22Rv1 (cell line): ENCODE measurements around the gene SPECC1.

Experiments used
- H3K27ac ChIP-seq: fragments of 450-650 bp; 2 replicates; pipeline ENCODE4 v1.5.1; 2017
- CTCF ChIP-seq: fragments of 450-650 bp; IDR thresholded peaks from 2 replicates; pipeline ENCODE4 v1.5.1; 2017; ENCODE audit warnings: mild to moderate bottlenecking
- ZFX ChIP-seq: fragments of 450-650 bp; IDR thresholded peaks from 2 replicates; pipeline ENCODE4 v1.6.1; 2017; ENCODE audit warnings: antibody characterized with exemption, borderline replicate concordance

Gene SPECC1

GRCh38 chr17:19996086-19996485, 13.1 kb upstream of the SPECC1 start:
- H3K27ac ChIP-seq: no peak overlapping the region
- TF ChIP-seq ZFX (no peak), CTCF (no peak)

DNA sequence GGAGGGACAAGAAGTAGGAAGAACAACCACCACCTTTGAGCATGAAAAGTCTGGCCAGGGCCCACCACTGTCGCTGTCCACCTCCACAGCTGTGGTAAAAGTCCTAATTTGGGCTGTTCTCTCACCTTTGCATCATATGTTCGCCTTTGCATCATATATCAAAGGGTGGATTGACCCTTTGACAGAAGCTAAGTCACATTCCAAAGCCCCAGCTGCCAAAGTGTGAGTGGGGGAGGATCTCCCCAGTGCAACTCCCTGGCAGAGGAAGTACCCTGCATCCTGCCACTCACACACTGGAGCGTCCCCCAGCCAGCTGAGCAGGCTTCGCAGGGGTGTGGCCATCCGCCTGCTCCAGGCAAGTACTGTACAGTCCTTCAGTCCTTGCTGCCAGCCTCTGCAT, 12.7 kb upstream of the SPECC1 start:
- H3K27ac ChIP-seq: no peak overlapping the region
- TF ChIP-seq ZFX (no peak), CTCF (no peak)

DNA sequence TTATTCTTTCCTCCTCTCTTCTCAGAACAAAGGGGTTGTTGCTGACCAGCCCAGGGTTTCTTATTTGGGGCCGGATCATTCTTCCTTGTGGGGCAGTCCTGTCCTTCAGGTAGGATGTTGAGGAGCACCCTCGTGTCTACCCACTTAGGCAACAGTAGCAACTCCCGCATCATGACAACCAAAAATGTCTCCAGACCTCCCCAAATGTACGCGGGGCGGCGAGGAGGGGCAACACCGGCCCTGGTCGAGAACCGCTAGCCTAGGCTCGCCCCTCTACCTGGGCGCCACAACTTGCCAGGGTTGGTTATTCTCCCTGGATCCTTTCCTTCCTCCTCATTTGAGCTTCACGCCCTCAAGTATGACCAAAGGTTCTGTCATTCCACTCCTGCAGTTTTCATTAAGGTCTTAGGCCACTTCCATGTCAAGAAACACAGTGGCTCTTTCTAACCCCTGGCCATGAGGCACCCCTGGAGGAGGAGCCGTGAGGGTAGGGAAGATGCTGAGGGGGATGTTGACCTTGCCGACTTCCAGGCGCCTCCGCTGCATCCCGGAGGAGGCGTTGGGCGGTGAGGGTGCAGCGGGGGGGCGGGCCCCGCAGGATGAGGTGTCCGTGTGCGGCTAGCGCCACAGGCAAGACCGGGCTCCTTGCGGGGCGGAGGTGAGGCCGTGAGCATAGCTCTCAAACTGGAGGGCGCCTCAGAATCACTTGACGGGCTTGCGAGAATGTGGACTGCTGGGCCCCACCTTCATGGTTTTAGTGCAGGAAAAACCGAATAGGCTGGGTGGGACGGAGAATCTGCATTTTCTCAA, 712 bp upstream of the SPECC1 start:
- TF ChIP-seq CTCF (no peak), ZFX (no peak)
- no peak overlapping the region; the same call in 1 of the 2 replicates for H3K27ac ChIP-seq

DNA sequence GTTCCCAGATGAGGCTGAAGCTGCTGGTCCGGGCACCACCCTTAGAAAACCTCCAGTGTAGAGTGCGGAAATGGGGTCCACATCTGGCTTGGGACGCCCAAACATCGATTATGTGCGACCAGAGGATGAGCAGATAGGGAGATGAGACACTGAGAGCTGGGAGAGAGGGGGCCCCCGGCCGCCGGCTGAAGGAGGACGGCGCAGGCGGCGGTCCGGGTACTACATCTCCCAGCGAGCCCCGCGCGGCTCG, 182 bp upstream of the SPECC1 start:
- H3K27ac ChIP-seq: peak overlapping the region; percentile 80
- no peak for TF ChIP-seq ZFX
- peak; percentile 99; the same call in 1 of the 2 replicates for TF ChIP-seq CTCF

GRCh38 chr17:20010099-20010863, 1.1 kb downstream of the SPECC1 start:
- TF ChIP-seq CTCF (peak; percentile 73), ZFX (no peak)
- peak overlapping the region; percentile 80 for H3K27ac ChIP-seq

DNA sequence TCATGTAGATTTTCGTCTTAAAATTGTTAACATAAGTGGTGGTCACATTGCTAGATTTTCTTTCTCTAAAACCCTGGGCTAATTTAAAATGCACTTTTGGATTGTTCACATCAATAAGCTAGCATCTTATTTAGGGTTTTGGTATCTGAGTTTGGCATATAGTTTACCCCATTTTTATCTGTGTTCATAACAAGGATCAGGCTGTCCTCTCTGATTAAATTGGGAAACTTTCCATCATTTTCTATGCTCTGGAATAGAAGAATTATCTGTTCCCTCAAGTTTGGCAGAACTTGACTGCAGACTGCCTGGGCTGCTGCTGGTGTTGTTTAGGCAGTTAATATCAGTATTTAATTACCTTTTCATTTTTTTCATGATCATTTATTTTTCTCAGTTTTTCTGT, 1.8 kb downstream of the SPECC1 start:
- peak overlapping the region; percentile 80 for H3K27ac ChIP-seq

More for the DNA sequence above, 1.8 kb downstream of the SPECC1 start:
- no peak for TF ChIP-seq ZFX
- TF ChIP-seq CTCF: no peak
